Breast epithelium (tissue), 3 donors: ENCODE data around the gene STON2.

ENCODE experiments used
- CTCF ChIP-seq, 3 donors: fragments of 450-650 bp; IDR thresholded peaks; one replicate each; pipeline ENCODE4 v1.5.1; 2016 to 2017; ENCODE audit warnings: antibody characterized with exemption in 3 of 3, mild to moderate bottlenecking in 3 of 3, moderate library complexity in 3 of 3
- POLR2A ChIP-seq: fragments of 450-650 bp; IDR thresholded peaks from one replicate; pipeline ENCODE4 v1.6.1; 2016; ENCODE audit warnings: antibody characterized with exemption, mild to moderate bottlenecking, moderate library complexity
- POLR2AphosphoS5 ChIP-seq, 3 donors: sonication (generic); formaldehyde crosslinking; IDR thresholded peaks; one replicate each; pipeline ENCODE4 v1.6.1; 2017; ENCODE audit warnings: antibody characterized with exemption in 3 of 3

GRCh38 chr14:81219759-81220579, 180.2 kb downstream of the STON2 start:
- TF ChIP-seq CTCF (IDR thresholded peaks at IDR 0.05) (no peak), POLR2A (no peak), POLR2AphosphoS5 (IDR thresholded peaks at IDR 0.05) (no peak)
